Measurements from ENCODE around the gene ADAMTS15. TPM values are rescaled to one million over a fixed set of nuclear protein-coding genes. Genes with fewer than 3 reads are reported as not detected.

ADAMTS15 gene
- total and polyA plus RNA-seq, 10 of the 15 experiments (the other 5 are each of a cell fraction or from before 2014, with no cell fraction given): not detected

GRCh38 chr11:130486391-130486836 is 38.0 kb downstream of the ADAMTS15 start (continued):
- no peak for TF ChIP-seq ZNF687 (IDR thresholded peaks at IDR 0.05)

GRCh38 chr11:130486987-130487923 is 38.8 kb downstream of the ADAMTS15 start:
- BruUV-seq (replicated peaks): no TSS peak
- ATAC-seq: no peak
- ChIA-PET CTCF (no interaction called here), POLR2A (no interaction called here), RAD21 (ENCODE audit: unreplicated experiment) (no interaction called here), SMC1A (ENCODE audit: uncharacterized antibody, unreplicated experiment) (no interaction called here)
- no peak overlapping the region for H3K27ac ChIP-seq (ENCODE audit: control insufficient read depth, insufficient read depth)
- no peak overlapping the region for H3K4me3 ChIP-seq
- intact Hi-C loops (cut with micrococcal nuclease; ENCODE audit: unreplicated experiment): no loop called here
- in situ Hi-C loops (cut with MboI): no loop called here
- no peaks in the 10 kb centered on the region; a peak in 2 of 4 replicates for H3K27me3 ChIP-seq (replicated peaks in 1 of 2; ENCODE audit: control insufficient read depth in 2 of 2, insufficient read depth in 2 of 2, low read length in 1 of 2)
- no peak for FAIRE-seq
- TF ChIP-seq E4F1 (IDR thresholded peaks at IDR 0.05; ENCODE audit: borderline replicate concordance, partially characterized antibody) (no peak), NKRF (conservative IDR thresholded peaks at IDR 0.05) (no peak), E2F8 (IDR thresholded peaks at IDR 0.05; ENCODE audit: low read depth, partially characterized antibody) (no peak), TBL1XR1 (IDR thresholded peaks at IDR 0.05; ENCODE audit: low read depth, low read length) (no peak), HCFC1 (IDR thresholded peaks at IDR 0.05; ENCODE audit: low read length) (no peak), PAX8 (IDR thresholded peaks at IDR 0.05) (no peak), TCF7 (IDR thresholded peaks at IDR 0.05; ENCODE audit: borderline replicate concordance) (no peak), SREBF2 (IDR thresholded peaks at IDR 0.05; ENCODE audit: low read length) (no peak)
- H3K79me2 ChIP-seq (ENCODE audit: control insufficient read depth, insufficient read depth, low read length): no peaks in the 10 kb centered on the region
- no peak overlapping the region for H2AFZ ChIP-seq (ENCODE audit: control insufficient read depth, low read depth, low read length)
- WGBS (ENCODE audit: insufficient coverage, insufficient replicate concordance, low lambda C conversion rate, missing lambda C conversion rate): 57% methylated on average over 28 of the region's 28 CpGs
- H3K9ac ChIP-seq (ENCODE audit: control insufficient read depth, insufficient read depth, low read length): no peak overlapping the region
- H4K20me1 ChIP-seq (ENCODE audit: control insufficient read depth, insufficient read depth): no peaks in the 10 kb centered on the region
- no peaks in the 10 kb centered on the region for H3K9me3 ChIP-seq (replicated peaks; ENCODE audit: control insufficient read depth, insufficient read depth, low read length)
- no peak for DNase-seq (ENCODE audit: low read depth, low spot score)
- no peaks in the 10 kb centered on the region for H3K36me3 ChIP-seq (ENCODE audit: control insufficient read depth in 2 of 2, insufficient read depth in 2 of 2, low read length in 1 of 2)
- no peak overlapping the region for H3K4me2 ChIP-seq (ENCODE audit: control insufficient read depth, insufficient read depth)
- H3K4me1 ChIP-seq (ENCODE audit: control insufficient read depth, insufficient read depth, low read length): no peaks in the 10 kb centered on the region
